ENCODE results near the gene SORL1-AS1.

The SORL1-AS1 gene

GRCh38 chr11:121455115-121455514 lies 2.3 kb upstream of the SORL1-AS1 start:
- DNase-seq = no peak
- no peaks in the 10 kb centered on the region for H3K27me3 ChIP-seq (ENCODE audit: insufficient read depth, low read depth)
- no TSS peak for BruUV-seq (replicated peaks)
- H3K4me2 ChIP-seq = no peak overlapping the region
- H2AFZ ChIP-seq = no peak overlapping the region
- no peaks in the 10 kb centered on the region for H4K20me1 ChIP-seq (ENCODE audit: insufficient read depth)
- H3K79me2 ChIP-seq (ENCODE audit: low read depth) = no peaks in the 10 kb centered on the region
- H3F3A ChIP-seq (ENCODE audit: insufficient read depth, low read depth) = peaks cover 1% of the 10 kb centered on the region; the same call in 1 of the 2 replicates
- H3K36me3 ChIP-seq (ENCODE audit: low read depth) = no peaks in the 10 kb centered on the region
- TF ChIP-seq CTCF (conservative IDR thresholded peaks at IDR 0.05) (no peak), EZH2 (IDR thresholded peaks at IDR 0.05; ENCODE audit: low read depth) (no peak)
- H3K27ac ChIP-seq = no peak overlapping the region
- no peaks in the 10 kb centered on the region for H3K9me2 ChIP-seq (ENCODE audit: insufficient read depth)
- intact Hi-C loops (cut with micrococcal nuclease; ENCODE audit: unreplicated experiment) = loop anchor here (10.0 kb wide), 1 partner anchor 130 kb away; no protein-coding TSS in a partner anchor
- peaks cover 21% of the 10 kb centered on the region for H3K4me1 ChIP-seq (replicated peaks; ENCODE audit: insufficient read depth)
- no peaks in the 10 kb centered on the region for H3K9me3 ChIP-seq (ENCODE audit: insufficient read depth, low read depth)
- no peak overlapping the region for H3K4me3 ChIP-seq
- ChIA-PET POLR2A (ENCODE audit: unreplicated experiment) (no interaction called here), CTCF (interaction anchor here (0.6 kb wide), 1 partner anchor 129 kb away, joined by 5 read pairs; no protein-coding TSS in a partner anchor)

DNA sequence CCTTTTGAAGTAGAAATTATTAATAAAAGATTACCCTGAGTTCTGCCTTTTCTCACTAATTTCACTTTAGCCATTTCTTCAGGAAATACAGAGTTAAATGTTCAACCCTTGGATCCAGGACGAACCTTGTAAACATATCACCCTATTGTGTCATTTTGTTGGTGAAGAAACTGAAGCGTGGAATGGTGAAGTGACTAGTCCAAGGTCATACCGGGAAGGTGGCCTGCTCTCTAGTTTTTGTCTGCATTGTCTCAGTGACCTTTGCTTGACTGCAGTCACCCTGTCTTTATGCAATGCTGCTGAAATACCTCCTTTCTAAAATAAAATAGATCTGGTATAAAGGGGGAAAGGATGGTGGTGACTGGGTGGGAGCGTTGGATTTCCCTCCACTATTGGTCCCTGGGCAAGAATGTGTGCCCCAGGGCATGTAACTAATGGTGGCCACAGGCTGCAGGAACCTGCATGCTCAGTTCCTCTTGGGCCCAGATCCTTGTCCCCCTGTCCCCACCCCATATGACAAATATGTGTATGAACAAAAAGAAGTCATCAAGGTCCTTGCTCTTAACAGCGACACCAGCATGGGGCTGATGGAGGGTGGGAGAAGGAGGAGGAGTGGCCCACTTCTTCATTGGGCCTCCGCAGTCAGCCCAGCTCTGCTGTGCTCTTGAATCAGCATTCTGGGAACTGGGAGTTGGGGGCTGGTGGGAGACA lies 977 bp upstream of the SORL1-AS1 start:
- H3K4me3 ChIP-seq = peak overlapping the region; percentile 48; the same call in 1 of the 2 replicates
- H3F3A ChIP-seq (ENCODE audit: insufficient read depth, low read depth) = no peaks in the 10 kb centered on the region
- no peaks in the 10 kb centered on the region for H3K9me3 ChIP-seq (ENCODE audit: insufficient read depth, low read depth)
- ChIA-PET POLR2A (ENCODE audit: unreplicated experiment) (no interaction called here), CTCF (no interaction called here)
- no peak for DNase-seq
- H3K27ac ChIP-seq = no peak overlapping the region
- intact Hi-C loops (cut with micrococcal nuclease; ENCODE audit: unreplicated experiment) = loop anchor here (2.0 to 10.0 kb wide), 3 partner anchors 99 to 137 kb away; no protein-coding TSS in a partner anchor
- BruUV-seq (replicated peaks) = no TSS peak
- H3K4me1 ChIP-seq (replicated peaks; ENCODE audit: insufficient read depth) = peaks cover 14% of the 10 kb centered on the region
- H3K79me2 ChIP-seq (ENCODE audit: low read depth) = no peaks in the 10 kb centered on the region
- no peak overlapping the region for H2AFZ ChIP-seq
- peak overlapping the region; percentile 54; the same call in 1 of the 2 replicates for H3K4me2 ChIP-seq
- no peaks in the 10 kb centered on the region for H3K36me3 ChIP-seq (ENCODE audit: low read depth)
- no peaks in the 10 kb centered on the region for H4K20me1 ChIP-seq (ENCODE audit: insufficient read depth)
- no peaks in the 10 kb centered on the region for H3K9me2 ChIP-seq (ENCODE audit: insufficient read depth)
- TF ChIP-seq CTCF (conservative IDR thresholded peaks at IDR 0.05) (no peak), EZH2 (IDR thresholded peaks at IDR 0.05; ENCODE audit: low read depth) (no peak)
- H3K27me3 ChIP-seq (ENCODE audit: insufficient read depth, low read depth) = no peaks in the 10 kb centered on the region

- H3K27me3 ChIP-seq (ENCODE audit: insufficient read depth, low read depth) = no peaks in the 10 kb centered on the region
- ChIA-PET CTCF (no interaction called here), POLR2A (ENCODE audit: unreplicated experiment) (no interaction called here)
- peak in 1 of 2 experiments; percentile 61 for DNase-seq
- intact Hi-C loops (cut with micrococcal nuclease; ENCODE audit: unreplicated experiment) = loop anchor here (2.0 to 10.0 kb wide), 3 partner anchors 100 to 139 kb away; no protein-coding TSS in a partner anchor
- no TSS peak for BruUV-seq (replicated peaks)
- H3K9me2 ChIP-seq (ENCODE audit: insufficient read depth) = no peaks in the 10 kb centered on the region
- no peak within 1 kb of the TSS for H3K27ac ChIP-seq
- no peaks in the 10 kb centered on the region for H4K20me1 ChIP-seq (ENCODE audit: insufficient read depth)
- no peaks in the 10 kb centered on the region for H3F3A ChIP-seq (ENCODE audit: insufficient read depth, low read depth)
- no peak within 1 kb of the TSS for H2AFZ ChIP-seq
- peaks cover 14% of the 10 kb centered on the region for H3K4me1 ChIP-seq (replicated peaks; ENCODE audit: insufficient read depth)
- H3K4me3 ChIP-seq = peak within 1 kb of the TSS; percentile 48; the same call in 1 of the 2 replicates
- H3K9me3 ChIP-seq (ENCODE audit: insufficient read depth, low read depth) = no peaks in the 10 kb centered on the region
- no peaks in the 10 kb centered on the region for H3K79me2 ChIP-seq (ENCODE audit: low read depth)
- H3K36me3 ChIP-seq (ENCODE audit: low read depth) = no peaks in the 10 kb centered on the region
- TF ChIP-seq EZH2 (IDR thresholded peaks at IDR 0.05; ENCODE audit: low read depth) (no peak), CTCF (conservative IDR thresholded peaks at IDR 0.05) (peak; percentile 31; the same call in 1 of the 2 replicates)
- H3K4me2 ChIP-seq = peak within 1 kb of the TSS; percentile 54
Observed at GRCh38 chr11:121451986-121452608, 670 bp downstream of the SORL1-AS1 start, which contains the start of gene SORL1. Gene SORL1 (plus strand): TSS chr11:121452314. CDS start chr11:121452332, 18 bp downstream.
